RWPE1 (cell line): Measurements from ENCODE around the gene HS3ST5.
A peak's percentile ranks its signal among the peaks of the same experiment; 100 is the strongest.

Experiments
- CTCF ChIA-PET: fragments of 350-600 bp; sonication (Branson Sonifier 250); formaldehyde crosslinking; extraction: SDS; loops from one replicate; lab custom pipeline; 2021; lab: Yijun Ruan, JAX
- POLR2A ChIA-PET: fragments of 400-600 bp; formaldehyde crosslinking; extraction: SDS; loops from one replicate; lab custom pipeline; 2020; ENCODE audit warnings: antibody characterized with exemption; ENCODE audit not compliant: low non-redundant PET; lab: Yijun Ruan, JAX
- DNase-seq: peaks from one replicate; pipeline ENCODE4 v3.0.0; 2012; ENCODE audit warnings: low spot score
- H3K27ac ChIP-seq: fragments of 450-650 bp; 2 replicates; pipeline ENCODE4 v1.5.1; 2017
- TF ChIP-seq, protein P1 (sequence below): fragments of 450-650 bp; conservative IDR thresholded peaks from 2 replicates; pipeline ENCODE4 v1.5.1; 2017; ENCODE audit warnings: low read depth, mild to moderate bottlenecking

Gene HS3ST5

DNA sequence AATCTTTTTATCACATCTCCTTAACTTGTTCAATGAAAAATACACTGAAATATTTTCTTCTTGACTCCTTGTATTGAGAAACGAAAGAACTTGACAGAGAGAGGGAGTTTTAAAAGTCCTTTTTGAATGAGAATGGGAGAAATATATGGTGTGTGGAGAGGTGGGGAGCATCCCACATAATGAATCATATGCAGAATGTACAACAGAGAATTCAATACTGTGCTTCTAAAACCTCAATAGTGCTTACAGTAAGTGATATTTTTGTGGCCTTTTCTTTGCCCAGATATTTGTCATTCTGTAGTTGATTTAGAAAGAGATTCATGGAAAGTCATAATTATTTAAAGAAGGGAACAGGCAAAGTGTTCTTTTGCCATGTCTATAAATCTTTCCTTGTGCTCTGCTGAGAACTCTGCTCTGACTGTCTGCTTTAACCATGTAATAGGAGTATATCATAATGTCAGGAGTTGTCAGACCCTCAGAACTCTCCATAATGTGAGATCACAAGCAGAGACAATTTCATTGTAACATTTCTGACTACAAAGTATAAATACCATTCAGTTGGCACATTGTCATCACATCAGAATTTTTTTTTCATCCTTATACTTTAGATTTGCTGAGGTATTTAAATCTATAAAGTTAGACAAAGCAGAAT is 32.8 kb upstream of the HS3ST5 start:
- POLR2A ChIA-PET, result no interaction called here
- TF ChIP-seq, protein P1, sequence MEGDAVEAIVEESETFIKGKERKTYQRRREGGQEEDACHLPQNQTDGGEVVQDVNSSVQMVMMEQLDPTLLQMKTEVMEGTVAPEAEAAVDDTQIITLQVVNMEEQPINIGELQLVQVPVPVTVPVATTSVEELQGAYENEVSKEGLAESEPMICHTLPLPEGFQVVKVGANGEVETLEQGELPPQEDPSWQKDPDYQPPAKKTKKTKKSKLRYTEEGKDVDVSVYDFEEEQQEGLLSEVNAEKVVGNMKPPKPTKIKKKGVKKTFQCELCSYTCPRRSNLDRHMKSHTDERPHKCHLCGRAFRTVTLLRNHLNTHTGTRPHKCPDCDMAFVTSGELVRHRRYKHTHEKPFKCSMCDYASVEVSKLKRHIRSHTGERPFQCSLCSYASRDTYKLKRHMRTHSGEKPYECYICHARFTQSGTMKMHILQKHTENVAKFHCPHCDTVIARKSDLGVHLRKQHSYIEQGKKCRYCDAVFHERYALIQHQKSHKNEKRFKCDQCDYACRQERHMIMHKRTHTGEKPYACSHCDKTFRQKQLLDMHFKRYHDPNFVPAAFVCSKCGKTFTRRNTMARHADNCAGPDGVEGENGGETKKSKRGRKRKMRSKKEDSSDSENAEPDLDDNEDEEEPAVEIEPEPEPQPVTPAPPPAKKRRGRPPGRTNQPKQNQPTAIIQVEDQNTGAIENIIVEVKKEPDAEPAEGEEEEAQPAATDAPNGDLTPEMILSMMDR, result no peak
- H3K27ac ChIP-seq, result no peak overlapping the region
- DNase-seq, result no peak
- CTCF ChIA-PET, result no interaction called here

DNA sequence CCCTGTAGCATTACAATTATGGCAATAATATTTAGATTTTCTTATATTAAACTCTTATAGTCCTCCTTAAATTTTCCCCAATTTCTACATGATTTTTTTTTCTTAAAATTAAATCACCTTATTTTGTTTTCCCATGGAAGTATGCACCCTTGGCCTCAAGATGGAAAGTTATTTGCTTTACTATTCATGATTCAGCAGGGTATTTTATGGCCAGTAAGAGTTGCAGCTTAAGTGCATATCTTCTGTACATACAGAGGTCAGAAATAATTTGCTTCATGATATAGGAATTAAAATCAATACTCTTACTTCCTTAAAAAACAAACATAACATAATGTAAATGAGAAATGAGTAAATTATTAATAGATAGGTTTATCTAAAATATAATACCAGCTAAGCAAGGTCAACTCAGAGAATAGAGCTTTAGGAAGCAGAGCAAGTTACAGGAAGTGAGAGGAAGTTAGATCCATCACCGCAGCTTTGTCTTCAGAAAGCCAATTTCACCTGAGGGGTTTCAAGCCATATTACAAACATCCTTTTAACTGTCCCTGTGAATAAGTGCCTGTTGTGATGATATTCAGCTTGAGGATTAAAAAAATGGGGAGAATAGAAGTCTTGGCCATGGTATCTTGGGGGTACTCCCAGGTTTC is 24.6 kb upstream of the HS3ST5 start:
- TF ChIP-seq, protein P1, result no peak
- no peak for DNase-seq
- ChIA-PET POLR2A (no interaction called here), CTCF (no interaction called here)
- no peak overlapping the region for H3K27ac ChIP-seq

DNA sequence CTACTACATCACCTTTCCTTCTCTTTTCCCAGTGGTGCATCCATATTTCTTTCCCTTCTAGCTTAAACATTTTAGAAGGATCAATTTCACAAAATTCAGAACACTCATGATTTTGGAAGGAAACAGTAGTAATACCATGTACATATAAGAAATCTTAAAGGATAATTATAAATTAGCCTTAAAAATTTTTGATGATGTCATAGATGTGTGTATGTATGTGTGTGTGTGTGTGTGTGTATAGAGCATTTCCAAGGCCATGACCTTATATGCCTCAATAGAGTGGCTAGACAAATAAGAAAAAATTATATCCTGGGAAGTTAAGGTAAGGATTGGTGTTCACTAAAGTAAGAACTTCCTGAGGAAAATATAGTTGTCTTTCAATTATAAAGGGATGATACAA is 24.1 kb upstream of the HS3ST5 start:
- TF ChIP-seq, protein P1, result no peak
- ChIA-PET CTCF (no interaction called here), POLR2A (no interaction called here)
- no peak for DNase-seq
- H3K27ac ChIP-seq, result no peak overlapping the region

DNA sequence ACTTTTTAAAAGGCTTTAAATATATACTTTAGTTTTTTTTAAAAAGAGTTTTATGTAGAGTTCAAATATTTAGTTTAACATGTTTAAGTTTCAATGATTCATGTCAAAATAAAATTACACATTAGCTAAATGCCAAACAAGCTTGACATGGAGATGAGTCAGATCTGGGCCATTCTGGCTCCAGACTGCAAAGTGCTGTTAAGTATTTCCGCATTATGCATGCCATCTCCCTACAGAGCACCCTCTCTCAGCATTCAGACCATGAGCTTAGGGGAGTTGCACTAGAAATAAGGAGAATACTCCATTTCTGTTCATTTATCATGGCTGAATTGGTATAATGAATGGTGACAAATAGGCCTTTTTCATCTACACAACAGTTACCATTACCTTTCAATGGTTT is 21.5 kb upstream of the HS3ST5 start:
- POLR2A ChIA-PET, result no interaction called here
- peak; percentile 27 for DNase-seq
- CTCF ChIA-PET, result no interaction called here
- TF ChIP-seq, protein P1, result no peak
- no peak overlapping the region for H3K27ac ChIP-seq

DNA sequence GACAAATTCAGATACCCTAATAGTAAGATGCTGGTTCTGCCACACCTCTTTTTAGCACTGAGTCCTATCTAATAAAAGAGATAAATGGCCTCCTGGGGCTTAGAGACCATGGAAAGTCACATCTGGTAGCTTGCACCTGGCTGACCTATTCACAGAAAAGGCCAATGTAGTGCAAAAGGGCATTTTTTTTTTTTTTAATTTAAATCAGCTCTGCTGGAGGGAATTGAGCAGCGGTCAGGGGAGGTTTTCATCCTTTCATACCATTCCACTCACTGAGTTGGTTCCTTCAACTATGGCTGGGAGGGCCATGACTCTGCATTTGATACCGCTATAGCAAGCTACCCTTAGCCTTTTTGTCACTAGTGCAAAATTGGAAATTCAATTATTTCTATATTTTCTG is 20.1 kb upstream of the HS3ST5 start:
- no peak for DNase-seq
- ChIA-PET POLR2A (no interaction called here), CTCF (no interaction called here)
- H3K27ac ChIP-seq, result no peak overlapping the region
- TF ChIP-seq, protein P1, result no peak

DNA sequence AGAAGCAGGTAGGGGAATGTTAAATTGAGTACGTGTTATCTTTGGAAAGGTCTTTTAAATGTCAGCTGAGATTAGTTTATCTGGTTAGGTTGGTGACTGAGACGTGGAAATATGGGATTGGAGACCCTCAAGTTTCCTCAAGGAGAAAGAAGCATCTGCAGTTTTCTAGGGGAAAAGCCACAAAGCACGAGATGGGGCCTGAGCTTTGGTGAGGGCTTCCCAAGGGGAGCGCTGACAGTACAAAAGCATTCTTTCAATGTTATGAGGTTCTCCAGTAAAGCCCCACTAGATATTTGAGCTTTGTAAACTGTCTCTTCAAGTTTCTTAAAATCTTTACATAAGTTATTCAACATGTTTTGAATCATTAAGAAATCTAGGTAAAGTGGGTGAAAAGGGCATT is 19.6 kb upstream of the HS3ST5 start:
- DNase-seq, result no peak
- H3K27ac ChIP-seq, result no peak overlapping the region
- CTCF ChIA-PET, result no interaction called here
- TF ChIP-seq, protein P1, result no peak
- POLR2A ChIA-PET, result no interaction called here
